GM19025 (cell line): Measurements from ENCODE around the gene MEF2A.

Experiments used
- ATAC-seq: cut with Tn5 transposase; IDR thresholded peaks from one replicate; pipeline ENCODE4 v1.9.1; 2021; ENCODE audit warnings: mild to moderate bottlenecking, low read depth, moderate library complexity; ENCODE audit not compliant: unreplicated experiment

Gene MEF2A

DNA sequence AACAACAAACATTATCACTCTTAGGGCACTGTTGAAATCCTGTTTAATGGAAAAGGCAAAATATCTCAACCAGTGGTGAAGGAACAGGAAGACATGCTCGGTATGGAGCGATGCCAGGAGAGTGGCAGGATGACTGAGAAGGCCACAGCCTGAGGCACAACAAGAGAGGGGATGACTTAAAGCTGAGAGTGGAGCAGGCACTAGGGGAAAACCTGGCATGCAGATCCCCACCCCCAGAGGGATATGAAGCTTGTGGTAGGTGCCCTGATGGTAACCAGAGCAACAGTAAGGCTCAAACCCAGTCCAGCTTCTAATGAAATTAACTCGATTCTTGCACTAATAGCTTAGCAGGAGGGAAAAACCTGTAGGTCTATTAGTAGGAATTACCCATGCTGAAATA is 127.0 kb downstream of the MEF2A start:
- no peak for ATAC-seq

DNA sequence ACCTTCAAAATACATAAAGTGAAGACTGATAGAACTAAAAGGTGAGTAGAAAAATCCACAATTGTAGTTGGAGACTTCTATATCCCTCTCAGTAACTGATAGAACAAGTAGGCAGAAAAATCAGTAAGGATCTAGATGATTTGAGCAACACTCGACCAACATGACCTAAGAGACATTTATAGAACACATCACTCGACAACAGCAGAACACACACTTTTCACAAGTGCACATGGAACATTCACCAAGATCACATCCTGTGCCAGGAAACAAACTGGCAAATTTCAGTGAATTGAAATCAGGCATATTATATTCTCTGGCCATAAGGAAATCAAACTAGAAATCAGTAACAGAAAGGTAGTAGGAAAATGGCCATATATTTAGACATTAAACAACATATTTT is 130.3 kb downstream of the MEF2A start:
- ATAC-seq = no peak

DNA sequence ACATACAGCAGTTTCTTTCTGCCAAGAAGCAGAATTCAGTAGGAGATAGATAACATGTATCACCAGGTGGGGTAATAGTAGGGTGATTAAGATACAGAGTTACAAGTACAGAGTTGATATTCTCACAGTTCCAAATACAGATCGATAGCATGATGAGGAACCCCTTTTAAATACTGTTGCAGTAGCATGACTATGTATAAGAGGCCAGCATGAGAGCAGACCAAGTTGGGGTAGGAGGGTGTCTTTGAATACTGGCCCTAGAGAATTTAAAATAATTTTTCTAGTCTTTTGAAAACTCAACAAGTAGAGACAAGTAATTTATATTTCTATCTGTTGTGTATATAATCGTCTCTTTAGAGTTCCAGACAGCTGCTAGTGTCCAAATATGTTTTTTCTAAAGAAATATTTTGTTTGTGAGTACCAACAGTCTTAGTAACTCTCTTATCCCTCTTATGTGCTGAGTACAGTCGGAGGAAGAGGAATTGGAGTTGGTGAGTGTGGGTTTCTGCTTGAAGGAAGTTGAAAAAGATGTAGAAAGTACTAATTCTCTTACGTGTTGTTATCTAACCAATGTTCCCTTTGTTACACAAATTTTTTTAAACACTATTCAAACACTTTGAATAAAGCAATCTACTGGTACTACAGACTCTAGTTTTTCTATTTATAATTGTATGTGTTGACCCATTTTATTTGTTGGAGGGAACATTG is 137.3 kb downstream of the MEF2A start:
- no peak for ATAC-seq

DNA sequence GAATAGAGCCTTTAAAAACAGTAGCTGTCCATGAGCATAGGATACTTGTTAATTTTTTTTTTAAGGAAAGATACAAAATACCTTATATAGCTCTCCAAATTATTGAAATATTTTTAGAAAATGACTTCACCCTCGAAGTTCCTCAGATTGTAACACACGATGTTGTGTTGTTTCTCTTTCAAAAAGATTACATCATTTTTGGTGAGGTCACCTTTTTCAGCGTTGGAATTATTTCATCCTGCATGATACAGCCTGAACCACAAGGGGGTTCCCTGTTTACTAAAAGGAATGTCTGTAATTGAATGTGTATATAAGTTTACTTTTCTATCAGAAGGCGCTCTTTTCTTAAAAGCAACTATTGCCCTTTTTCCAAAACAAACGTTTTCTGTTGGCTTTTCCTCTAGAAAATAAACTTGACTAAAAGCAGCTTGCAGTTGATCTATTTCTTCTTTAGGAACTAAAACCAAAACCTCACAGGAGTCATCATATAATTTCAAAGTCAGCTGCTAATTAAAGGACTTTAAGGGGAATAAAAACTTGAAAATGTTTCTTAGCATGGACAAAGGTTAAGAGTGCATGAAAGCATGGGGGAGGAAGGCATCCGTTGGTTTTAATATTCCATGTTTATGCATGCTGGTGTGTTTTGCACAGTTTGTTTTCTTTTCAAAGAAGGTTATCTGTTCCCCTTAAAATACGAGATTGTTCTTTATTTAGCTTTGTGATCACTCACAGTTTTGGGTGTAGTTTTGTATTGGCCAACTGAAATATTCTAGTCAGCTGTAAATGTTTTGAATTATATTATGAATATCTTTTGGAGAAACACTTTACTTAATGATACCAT is 138.0 kb downstream of the MEF2A start:
- peak; percentile 10 for ATAC-seq

DNA sequence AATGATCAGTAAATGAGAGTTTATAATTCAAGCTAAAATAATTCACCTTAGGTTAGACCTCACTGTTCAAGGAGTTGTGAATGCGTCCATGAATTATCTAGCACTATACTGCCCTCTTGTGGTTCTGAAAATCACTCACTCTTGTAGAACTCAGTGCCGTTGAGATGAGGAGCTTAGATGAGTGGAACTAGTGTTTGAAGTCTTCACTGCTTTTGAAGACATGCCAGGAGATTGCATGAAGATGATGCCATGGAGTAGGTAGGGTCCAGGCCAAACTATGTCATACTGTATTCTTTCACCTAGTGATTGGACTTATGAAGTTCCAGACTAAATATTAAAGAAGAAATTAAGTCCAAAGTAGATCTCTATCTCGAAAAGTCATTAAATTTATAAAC is 138.7 kb downstream of the MEF2A start:
- peak; percentile 60 for ATAC-seq

DNA sequence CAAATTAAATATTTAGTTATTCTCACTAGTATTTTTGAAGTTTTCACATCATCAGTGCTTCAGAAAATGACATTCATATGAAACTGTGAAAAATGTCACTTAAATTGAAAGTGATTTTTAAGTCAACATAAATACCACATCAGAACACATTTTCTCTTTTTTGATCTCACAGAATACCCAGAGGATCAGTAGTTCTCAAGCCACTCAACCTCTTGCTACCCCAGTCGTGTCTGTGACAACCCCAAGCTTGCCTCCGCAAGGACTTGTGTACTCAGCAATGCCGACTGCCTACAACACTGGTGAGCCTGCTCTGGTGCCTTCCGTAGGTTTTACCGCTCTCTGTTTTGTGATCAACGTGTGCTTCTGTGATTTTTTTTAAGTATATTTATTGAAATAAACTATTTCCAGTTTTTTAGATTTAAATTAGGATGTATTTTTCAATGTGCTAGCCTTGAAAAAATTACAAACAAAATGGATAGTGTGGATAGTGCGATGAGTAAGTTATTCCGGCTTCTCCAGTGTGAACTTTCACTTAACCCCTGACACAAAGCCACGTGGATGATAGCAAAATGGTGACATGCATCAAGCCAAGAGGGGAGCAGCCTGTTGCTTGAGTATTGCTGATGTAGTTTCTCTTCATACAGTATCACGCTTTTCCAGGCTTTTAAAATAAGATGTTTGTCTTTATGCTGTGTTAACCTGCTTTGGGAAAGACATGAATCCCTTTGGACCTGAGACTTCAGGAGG is 140.9 kb downstream of the MEF2A start:
- ATAC-seq = no peak

DNA sequence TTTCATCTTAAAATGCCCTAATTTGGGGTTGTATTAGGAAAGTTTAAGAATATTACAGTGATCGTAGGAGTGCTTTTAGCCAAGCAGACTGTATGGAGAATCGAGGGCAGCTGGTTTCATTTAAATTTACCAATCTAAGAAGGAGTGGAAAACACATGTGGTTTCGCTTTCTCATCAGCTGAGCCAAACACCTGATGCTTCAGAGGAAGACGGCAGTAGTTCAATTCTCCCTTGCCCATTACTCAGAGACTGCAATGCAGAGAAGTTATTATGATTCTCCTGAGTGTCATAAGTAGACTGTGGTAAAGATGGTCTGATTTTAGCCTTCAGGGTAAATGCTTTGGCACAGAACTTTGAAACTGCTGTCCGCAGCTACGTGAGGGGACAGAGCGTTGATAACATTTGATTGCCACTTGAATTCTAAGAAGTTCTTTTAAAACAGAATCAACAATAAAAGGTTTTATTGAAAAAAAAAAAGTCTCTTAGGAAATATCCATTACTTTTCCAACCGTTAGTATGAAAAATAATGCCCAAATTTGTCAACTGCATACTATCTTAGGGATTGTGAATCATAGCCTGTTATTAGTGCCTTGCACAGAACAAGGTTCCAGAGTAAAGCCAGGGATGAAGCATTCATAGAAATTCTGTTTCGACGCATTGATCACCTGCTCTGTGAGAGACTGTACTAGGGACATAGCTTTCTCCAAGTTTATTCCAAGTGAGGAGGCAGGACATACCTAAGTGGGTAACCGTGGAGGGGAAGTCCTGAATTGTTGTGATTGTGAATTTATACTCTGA is 141.9 kb downstream of the MEF2A start:
- ATAC-seq = no peak

DNA sequence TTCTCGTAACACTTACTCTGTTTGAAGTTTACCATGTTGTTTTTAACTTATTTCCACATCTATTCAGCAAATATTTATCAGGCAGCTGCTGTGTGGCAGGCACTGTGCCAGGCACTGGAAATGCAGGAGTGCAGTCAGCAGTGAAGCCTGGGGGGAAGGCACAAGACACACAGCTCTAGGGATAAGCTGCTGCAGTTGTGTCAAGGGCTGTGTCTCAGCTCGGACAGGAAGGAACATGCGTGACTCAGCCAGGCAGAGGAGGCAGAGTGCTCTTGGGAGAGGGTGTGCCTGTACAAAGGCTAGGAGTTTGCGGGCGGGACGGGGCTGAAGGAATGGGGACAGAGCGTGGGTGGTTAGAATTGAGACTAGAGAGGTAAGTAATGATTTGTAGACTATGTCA is 142.8 kb downstream of the MEF2A start:
- ATAC-seq = no peak

DNA sequence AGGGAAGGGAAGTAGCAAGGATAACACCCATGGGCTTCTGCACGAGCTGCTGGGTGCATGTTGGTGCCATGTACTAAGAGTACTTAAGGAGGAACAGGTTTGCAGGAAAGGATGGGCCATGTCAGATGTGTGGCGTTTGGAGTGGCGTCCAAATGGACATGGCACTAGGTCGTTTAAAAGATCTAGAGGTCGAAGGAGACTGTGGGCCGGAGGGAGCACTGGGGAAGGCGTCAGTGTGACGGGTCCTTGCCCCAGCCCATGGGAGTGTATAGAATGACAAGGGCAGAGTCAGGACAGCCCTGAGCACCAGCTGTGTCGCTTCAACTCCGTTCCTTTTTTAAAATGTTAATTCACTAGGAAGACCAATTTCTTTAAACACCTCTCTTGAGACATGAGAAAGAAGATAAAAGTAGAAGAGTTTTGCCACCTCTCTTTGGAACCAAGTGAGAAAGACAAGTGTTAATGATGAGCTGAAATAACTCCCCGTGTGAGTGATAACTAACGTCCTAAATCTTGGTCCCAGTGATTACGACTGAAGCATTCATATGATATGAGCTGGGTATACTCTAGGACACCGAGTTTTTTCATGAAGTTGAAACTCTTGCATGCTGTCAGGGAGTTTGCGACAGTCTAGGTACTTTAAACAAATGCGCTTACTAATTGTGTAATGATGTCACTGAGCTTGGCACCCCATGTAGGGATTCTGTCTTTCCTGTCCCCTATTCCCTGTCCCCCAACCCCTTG is 143.6 kb downstream of the MEF2A start:
- no peak for ATAC-seq

DNA sequence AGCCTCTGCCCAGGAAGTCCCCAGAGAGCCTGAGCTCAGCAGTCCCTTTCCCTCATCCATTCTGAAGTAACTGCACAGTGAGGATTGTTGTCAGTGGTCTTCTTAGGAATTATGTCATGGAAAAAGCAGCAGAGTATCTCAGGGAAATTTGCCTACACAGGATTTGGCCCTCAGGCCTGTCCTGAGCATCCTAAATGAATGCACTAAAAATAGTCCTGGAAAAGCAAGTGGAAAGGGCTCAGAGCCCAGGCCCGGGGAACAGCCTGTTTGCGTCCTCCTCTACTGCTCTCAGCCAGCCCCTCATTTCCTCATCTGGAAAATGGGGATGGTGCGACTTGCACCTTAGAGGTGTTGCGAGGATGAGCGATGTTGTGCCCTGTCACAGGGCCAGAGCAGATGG is 145.8 kb downstream of the MEF2A start:
- no peak for ATAC-seq

DNA sequence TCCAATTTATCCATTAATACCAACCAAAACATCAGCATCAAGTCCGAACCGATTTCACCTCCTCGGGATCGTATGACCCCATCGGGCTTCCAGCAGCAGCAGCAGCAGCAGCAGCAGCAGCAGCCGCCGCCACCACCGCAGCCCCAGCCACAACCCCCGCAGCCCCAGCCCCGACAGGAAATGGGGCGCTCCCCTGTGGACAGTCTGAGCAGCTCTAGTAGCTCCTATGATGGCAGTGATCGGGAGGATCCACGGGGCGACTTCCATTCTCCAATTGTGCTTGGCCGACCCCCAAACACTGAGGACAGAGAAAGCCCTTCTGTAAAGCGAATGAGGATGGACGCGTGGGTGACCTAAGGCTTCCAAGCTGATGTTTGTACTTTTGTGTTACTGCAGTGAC is 146.6 kb downstream of the MEF2A start:
- no peak for ATAC-seq

DNA sequence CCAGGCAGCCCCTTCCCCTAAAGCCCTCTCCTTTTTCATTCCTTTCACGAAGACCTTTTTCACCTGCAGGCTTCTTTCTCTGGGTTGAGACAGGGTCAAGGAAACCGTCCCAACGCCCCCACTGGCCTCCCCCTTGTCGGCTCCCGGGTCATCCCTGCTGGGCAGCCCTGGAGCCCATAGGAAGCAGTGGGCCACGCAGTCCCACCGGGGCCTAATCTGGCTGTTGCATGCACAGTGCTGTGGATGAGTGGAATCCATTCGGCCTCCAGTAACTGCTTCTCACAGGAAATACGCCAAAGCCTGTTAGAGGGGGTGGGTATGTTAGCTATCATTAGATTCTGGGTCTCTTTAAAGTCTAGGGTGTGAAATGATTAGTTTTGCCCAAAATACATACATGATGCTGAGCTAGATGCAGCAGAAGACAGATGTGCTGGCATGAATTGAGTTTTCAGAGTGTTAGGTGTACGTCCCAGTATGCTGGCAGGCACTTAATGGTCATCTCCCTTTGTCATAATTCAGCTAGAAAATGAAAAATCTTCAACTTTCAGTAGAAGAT is 150.8 kb downstream of the MEF2A start:
- no peak for ATAC-seq

DNA sequence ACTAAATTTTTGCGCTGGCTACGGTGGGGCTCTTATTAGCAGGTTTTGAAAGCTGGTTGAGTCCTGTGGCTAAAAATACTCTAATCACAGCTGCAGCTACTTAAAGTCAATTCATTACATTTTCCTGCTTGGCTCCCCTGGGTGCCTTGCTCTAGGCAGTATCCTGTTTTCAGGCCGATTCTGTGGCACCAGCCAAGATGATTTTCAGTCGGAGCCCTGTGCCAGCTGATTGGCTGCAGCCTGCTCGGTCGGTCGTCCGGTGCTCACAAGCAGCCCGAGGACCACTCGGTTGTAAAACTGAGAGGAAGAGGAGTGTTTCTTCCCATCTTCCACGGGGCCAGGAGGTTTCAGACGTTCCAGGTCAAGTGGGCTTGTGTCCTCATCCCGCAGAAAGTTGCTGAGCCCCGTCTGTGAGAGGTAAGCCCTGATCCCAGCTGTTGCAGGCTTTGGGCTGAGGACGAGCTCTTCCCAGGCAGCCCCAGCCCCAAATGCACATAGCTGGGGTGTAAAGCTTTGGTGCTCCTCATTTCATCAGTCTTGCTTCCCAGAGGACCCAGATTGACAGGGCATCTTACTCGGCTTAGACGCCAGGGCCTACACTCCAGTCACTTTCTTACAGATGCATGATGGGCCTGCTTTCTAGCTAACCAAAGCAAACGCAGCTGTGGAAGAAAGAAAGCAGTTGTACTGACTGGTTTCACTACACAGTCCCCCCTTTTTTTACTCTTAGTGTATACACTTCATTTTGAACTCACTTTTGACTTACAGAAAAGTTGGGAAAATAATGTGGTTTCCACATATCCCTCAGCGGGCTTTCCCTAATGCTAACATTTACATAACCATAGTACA is 151.6 kb downstream of the MEF2A start:
- no peak for ATAC-seq

DNA sequence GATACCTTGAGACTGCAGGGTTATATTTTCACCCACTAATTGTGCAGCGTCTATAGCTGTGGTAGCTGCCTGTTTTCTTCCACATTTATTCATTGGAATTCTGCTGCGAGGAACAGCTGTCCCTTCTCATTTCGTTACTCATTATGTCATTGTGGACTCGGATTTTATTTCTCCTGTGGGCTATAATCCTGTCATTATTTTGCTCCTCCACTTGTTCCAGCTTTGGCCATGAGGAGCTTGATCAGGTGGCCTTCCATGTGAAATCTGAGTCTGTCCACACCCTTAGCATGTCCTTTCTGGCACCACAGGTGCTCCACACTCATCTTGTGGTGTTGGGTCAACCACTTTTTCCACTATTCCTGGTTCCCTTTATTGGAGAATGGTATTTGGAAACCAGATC is 152.6 kb downstream of the MEF2A start:
- no peak for ATAC-seq

DNA sequence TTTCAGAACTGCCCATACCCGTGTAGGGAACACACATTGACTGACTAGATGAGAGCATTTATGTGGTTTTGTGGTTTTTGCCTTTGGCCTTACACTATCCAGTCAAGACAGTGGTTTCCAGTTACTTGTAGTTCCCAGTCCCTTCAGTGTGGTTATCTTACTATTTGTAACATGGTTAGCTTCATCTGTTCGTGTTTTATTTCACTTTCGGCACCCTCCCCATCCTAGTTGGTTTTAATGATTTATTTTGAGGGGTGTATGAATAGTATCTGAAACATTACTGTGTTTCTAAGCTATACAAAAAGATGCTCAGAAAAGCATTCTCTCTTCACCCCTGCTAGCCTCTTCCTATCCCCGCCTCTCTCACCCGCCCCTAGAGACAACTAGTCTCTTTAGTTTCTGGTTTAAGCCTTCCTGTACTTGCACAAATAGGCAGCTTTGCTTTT is 153.3 kb downstream of the MEF2A start:
- peak; percentile 80 for ATAC-seq

DNA sequence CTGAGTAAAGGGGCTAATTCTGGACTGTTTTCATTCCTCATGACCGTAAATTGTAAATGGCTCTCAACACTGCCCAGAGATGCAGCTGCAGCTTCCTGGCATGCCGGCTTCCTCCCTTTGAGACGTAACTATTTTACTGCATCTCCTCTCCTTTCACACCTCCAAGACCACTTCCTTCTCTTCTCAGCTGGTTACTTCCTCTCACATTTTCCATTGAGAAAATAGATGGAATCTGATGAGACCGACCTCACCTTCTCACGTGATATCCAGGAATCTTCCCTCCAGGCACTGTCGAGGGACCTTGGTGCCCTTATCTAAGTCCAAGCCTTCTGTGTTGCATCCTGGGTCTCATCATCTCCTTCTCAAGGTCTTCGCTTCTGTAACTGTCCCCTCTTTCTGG is 154.7 kb downstream of the MEF2A start:
- no peak for ATAC-seq

DNA sequence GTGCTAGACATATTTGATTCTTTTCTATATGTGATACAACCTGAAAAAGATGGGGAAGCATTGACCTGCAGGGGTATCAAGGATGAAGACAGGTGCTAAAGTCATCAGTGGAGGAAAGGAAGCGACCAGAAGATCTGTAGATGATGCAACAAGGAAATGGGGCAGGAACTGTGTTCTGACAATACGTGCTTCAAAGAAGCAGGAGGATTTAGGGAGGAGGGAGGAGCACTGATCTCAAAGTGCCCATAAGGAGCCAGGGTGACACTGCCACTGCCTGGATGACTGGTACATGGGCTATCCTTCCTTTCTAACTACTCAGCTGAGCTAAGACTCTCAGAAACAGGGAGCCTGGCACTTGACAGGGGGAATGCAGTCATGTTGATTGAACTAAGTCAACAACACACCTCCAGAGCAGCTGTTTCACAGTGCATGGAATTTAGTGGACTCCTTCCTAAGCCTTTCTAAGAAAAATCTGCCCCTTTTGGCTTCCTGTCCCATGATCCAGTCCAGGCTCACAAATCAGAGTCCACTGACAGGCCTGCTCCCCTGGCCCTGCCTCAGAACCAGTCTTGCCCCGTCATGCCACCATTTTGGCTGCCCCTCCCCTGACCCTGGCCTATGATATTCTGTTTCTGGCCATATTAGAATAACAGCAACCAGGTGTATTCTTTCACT is 155.5 kb downstream of the MEF2A start:
- ATAC-seq = no peak

DNA sequence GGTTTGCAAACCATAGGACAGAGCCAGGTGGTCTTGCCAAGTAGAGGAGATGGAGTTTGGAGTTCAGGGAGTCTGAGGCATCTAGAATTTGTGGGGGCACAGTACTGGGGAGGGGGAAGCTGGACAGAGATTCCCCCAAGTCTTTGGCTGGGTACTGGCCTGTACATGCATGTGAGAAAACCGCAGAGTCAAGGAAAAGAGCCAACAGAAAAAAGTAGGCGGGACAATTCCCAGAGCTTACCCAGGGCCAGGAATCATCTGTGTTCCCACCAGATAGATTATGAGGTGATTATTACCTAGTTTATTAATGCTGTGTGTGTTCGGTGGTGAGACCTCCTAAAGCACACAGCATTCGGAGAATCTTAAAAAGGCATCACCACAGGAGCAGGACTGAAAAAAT is 156.1 kb downstream of the MEF2A start:
- no peak for ATAC-seq
